ENCODE results near the gene SCMH1.

The SCMH1 gene

GRCh38 chr1:40985875-40986274 is 256.2 kb downstream of the SCMH1 start:
- H3K27me3 Mint-ChIP-seq (ENCODE audit: low read depth), result no peaks in the 10 kb centered on the region
- DNase-seq (ENCODE audit: low spot score), result no peak
- H3K27ac Mint-ChIP-seq, result no peak overlapping the region
- peaks cover 73% of the 10 kb centered on the region for H3K36me3 Mint-ChIP-seq (ENCODE audit: low read depth)
- H3K9me3 Mint-ChIP-seq, result no peaks in the 10 kb centered on the region
- no peak overlapping the region for H3K4me3 Mint-ChIP-seq
- H3K4me1 Mint-ChIP-seq (ENCODE audit: low read depth), result peaks cover 26% of the 10 kb centered on the region

GRCh38 chr1:40985161-40985560 is 256.9 kb downstream of the SCMH1 start:
- peaks cover 72% of the 10 kb centered on the region for H3K36me3 Mint-ChIP-seq (ENCODE audit: low read depth)
- peaks cover 30% of the 10 kb centered on the region for H3K4me1 Mint-ChIP-seq (ENCODE audit: low read depth)
- no peak overlapping the region for H3K4me3 Mint-ChIP-seq
- no peaks in the 10 kb centered on the region for H3K27me3 Mint-ChIP-seq (ENCODE audit: low read depth)
- DNase-seq (ENCODE audit: low spot score), result no peak
- peak overlapping the region; percentile 1 for H3K27ac Mint-ChIP-seq
- no peaks in the 10 kb centered on the region for H3K9me3 Mint-ChIP-seq

- peaks cover 30% of the 10 kb centered on the region for H3K4me1 Mint-ChIP-seq (ENCODE audit: low read depth)
- peaks cover 65% of the 10 kb centered on the region for H3K36me3 Mint-ChIP-seq (ENCODE audit: low read depth)
- H3K27me3 Mint-ChIP-seq (ENCODE audit: low read depth), result no peaks in the 10 kb centered on the region
These were observed 257.6 kb downstream of the SCMH1 start for GRCh38 chr1:40984531-40984930.

GRCh38 chr1:40984066-40984465 is 258.0 kb downstream of the SCMH1 start:
- H3K9me3 Mint-ChIP-seq, result no peaks in the 10 kb centered on the region
- DNase-seq (ENCODE audit: low spot score), result no peak
- H3K36me3 Mint-ChIP-seq (ENCODE audit: low read depth), result peaks cover 62% of the 10 kb centered on the region
- H3K27ac Mint-ChIP-seq, result no peak overlapping the region
- no peak overlapping the region for H3K4me3 Mint-ChIP-seq
- peaks cover 30% of the 10 kb centered on the region for H3K4me1 Mint-ChIP-seq (ENCODE audit: low read depth)
- H3K27me3 Mint-ChIP-seq (ENCODE audit: low read depth), result no peaks in the 10 kb centered on the region

More at GRCh38 chr1:40984531-40984930, 257.6 kb downstream of the SCMH1 start:
- no peak for DNase-seq (ENCODE audit: low spot score)
- H3K4me3 Mint-ChIP-seq, result no peak overlapping the region
- no peak overlapping the region for H3K27ac Mint-ChIP-seq
- no peaks in the 10 kb centered on the region for H3K9me3 Mint-ChIP-seq

GRCh38 chr1:40983286-40983685 is 258.8 kb downstream of the SCMH1 start:
- H3K36me3 Mint-ChIP-seq (ENCODE audit: low read depth), result peaks cover 54% of the 10 kb centered on the region
- H3K4me3 Mint-ChIP-seq, result peak overlapping the region; percentile 18
- no peaks in the 10 kb centered on the region for H3K27me3 Mint-ChIP-seq (ENCODE audit: low read depth)
- H3K4me1 Mint-ChIP-seq (ENCODE audit: low read depth), result peaks cover 32% of the 10 kb centered on the region
- DNase-seq (ENCODE audit: low spot score), result no peak
- H3K9me3 Mint-ChIP-seq, result no peaks in the 10 kb centered on the region
- no peak overlapping the region for H3K27ac Mint-ChIP-seq

GRCh38 chr1:40982721-40983120 is 259.4 kb downstream of the SCMH1 start:
- Mint-ChIP-seq H3K27ac (no peak overlapping the region), H3K9me3 (no peaks in the 10 kb centered on the region), H3K36me3 (ENCODE audit: low read depth) (peaks cover 49% of the 10 kb centered on the region), H3K4me3 (no peak overlapping the region), H3K4me1 (ENCODE audit: low read depth) (peaks cover 34% of the 10 kb centered on the region), H3K27me3 (ENCODE audit: low read depth) (no peaks in the 10 kb centered on the region)
- no peak for DNase-seq (ENCODE audit: low spot score)

GRCh38 chr1:40981691-40982448 is 260.2 kb downstream of the SCMH1 start:
- H3K4me3 Mint-ChIP-seq, result peak overlapping the region; percentile 91
- peaks cover 42% of the 10 kb centered on the region for H3K36me3 Mint-ChIP-seq (ENCODE audit: low read depth)
- no peaks in the 10 kb centered on the region for H3K9me3 Mint-ChIP-seq
- H3K27me3 Mint-ChIP-seq (ENCODE audit: low read depth), result no peaks in the 10 kb centered on the region
- DNase-seq (ENCODE audit: low spot score), result no peak
- no peak overlapping the region for H3K27ac Mint-ChIP-seq
- H3K4me1 Mint-ChIP-seq (ENCODE audit: low read depth), result peaks cover 36% of the 10 kb centered on the region

- peaks cover 39% of the 10 kb centered on the region for H3K4me1 Mint-ChIP-seq (ENCODE audit: low read depth)
- DNase-seq (ENCODE audit: low spot score), result peak; percentile 44
- peak overlapping the region; percentile 91 for H3K4me3 Mint-ChIP-seq
- H3K9me3 Mint-ChIP-seq, result no peaks in the 10 kb centered on the region
- H3K36me3 Mint-ChIP-seq (ENCODE audit: low read depth), result peaks cover 31% of the 10 kb centered on the region
- H3K27ac Mint-ChIP-seq, result peak overlapping the region; percentile 96
- no peaks in the 10 kb centered on the region for H3K27me3 Mint-ChIP-seq (ENCODE audit: low read depth)
These were observed 261.5 kb downstream of the SCMH1 start for GRCh38 chr1:40980453-40981121.

GRCh38 chr1:40980068-40980452 is 262.0 kb downstream of the SCMH1 start:
- H3K27ac Mint-ChIP-seq, result peak overlapping the region; percentile 96

GRCh38 chr1:40979241-40980067 is 262.7 kb downstream of the SCMH1 start, which contains the start of gene CTPS1:
CTPS1 (plus strand) TSS chr1:40979696; CDS start chr1:40983291, 3,595 bp downstream.
- Mint-ChIP-seq H3K9me3 (no peaks in the 10 kb centered on the region), H3K4me3 (peak within 1 kb of the TSS; percentile 91), H3K27me3 (ENCODE audit: low read depth) (no peaks in the 10 kb centered on the region), H3K27ac (peak within 1 kb of the TSS; percentile 96), H3K4me1 (ENCODE audit: low read depth) (peaks cover 42% of the 10 kb centered on the region), H3K36me3 (ENCODE audit: low read depth) (peaks cover 24% of the 10 kb centered on the region)
- DNase-seq (ENCODE audit: low spot score), result peak; percentile 92

More at GRCh38 chr1:40980068-40980452, 262.0 kb downstream of the SCMH1 start:
- H3K4me3 Mint-ChIP-seq, result peak overlapping the region; percentile 91
- no peak for DNase-seq (ENCODE audit: low spot score)
- no peaks in the 10 kb centered on the region for H3K9me3 Mint-ChIP-seq
- peaks cover 40% of the 10 kb centered on the region for H3K4me1 Mint-ChIP-seq (ENCODE audit: low read depth)
- no peaks in the 10 kb centered on the region for H3K27me3 Mint-ChIP-seq (ENCODE audit: low read depth)
- peaks cover 27% of the 10 kb centered on the region for H3K36me3 Mint-ChIP-seq (ENCODE audit: low read depth)

GRCh38 chr1:40978886-40979240 is 263.2 kb downstream of the SCMH1 start:
- Mint-ChIP-seq H3K36me3 (ENCODE audit: low read depth) (peaks cover 18% of the 10 kb centered on the region), H3K27ac (peak overlapping the region; percentile 95), H3K4me1 (ENCODE audit: low read depth) (peaks cover 42% of the 10 kb centered on the region), H3K9me3 (no peaks in the 10 kb centered on the region), H3K27me3 (ENCODE audit: low read depth) (no peaks in the 10 kb centered on the region), H3K4me3 (peak overlapping the region; percentile 86)
- DNase-seq (ENCODE audit: low spot score), result no peak

GRCh38 chr1:40977716-40978115 is 264.4 kb downstream of the SCMH1 start:
- H3K9me3 Mint-ChIP-seq, result no peaks in the 10 kb centered on the region
- peaks cover 41% of the 10 kb centered on the region for H3K4me1 Mint-ChIP-seq (ENCODE audit: low read depth)
- H3K4me3 Mint-ChIP-seq, result no peak overlapping the region
- peaks cover 13% of the 10 kb centered on the region for H3K36me3 Mint-ChIP-seq (ENCODE audit: low read depth)
- DNase-seq (ENCODE audit: low spot score), result no peak
- H3K27me3 Mint-ChIP-seq (ENCODE audit: low read depth), result no peaks in the 10 kb centered on the region
- H3K27ac Mint-ChIP-seq, result no peak overlapping the region
